RWPE2 (cell line): ENCODE results near the gene SMARCD2.

Source experiments
- ATAC-seq: fragments of 200-7000 bp; cut with Tn5 transposase; 3 replicates; pipeline ENCODE4 v1.9.1; 2021; ENCODE audit warnings: low read depth
- DNase-seq: peaks from one replicate; pipeline ENCODE4 v3.0.0-alpha.2; 2020; ENCODE audit warnings: low spot score
- H3K27ac ChIP-seq: fragments of 450-650 bp; 2 replicates; pipeline ENCODE4 v1.5.1; 2017; ENCODE audit warnings: mild to moderate bottlenecking; ENCODE audit not compliant: poor library complexity, severe bottlenecking
- H3K27me3 ChIP-seq: fragments of 250-450 bp; sonication (Bioruptor Pico); 2 replicates; pipeline ENCODE4 v1.5.1; 2021; ENCODE audit warnings: mild to moderate bottlenecking, moderate library complexity; ENCODE audit not compliant: insufficient read depth, poor library complexity, severe bottlenecking
- H3K36me3 ChIP-seq: fragments of 250-450 bp; sonication (Bioruptor Pico); 2 replicates; pipeline ENCODE4 v1.5.1; 2020; ENCODE audit warnings: low read depth, mild to moderate bottlenecking, moderate library complexity
- H3K4me1 ChIP-seq: fragments of 250-450 bp; sonication (Bioruptor Pico); 2 replicates; pipeline ENCODE4 v1.5.1; 2021; ENCODE audit warnings: mild to moderate bottlenecking, moderate library complexity; ENCODE audit not compliant: insufficient read depth, poor library complexity, severe bottlenecking
- H3K4me3 ChIP-seq: fragments of 250-450 bp; sonication (Bioruptor Pico); 2 replicates; pipeline ENCODE4 v1.5.1; 2021; ENCODE audit warnings: mild to moderate bottlenecking, moderate library complexity; ENCODE audit not compliant: severe bottlenecking
- H3K9me3 ChIP-seq: fragments of 250-450 bp; sonication (Bioruptor Pico); 2 replicates; pipeline ENCODE4 v1.5.1; 2021; ENCODE audit warnings: mild to moderate bottlenecking, moderate library complexity; ENCODE audit not compliant: severe bottlenecking
- TF ChIP-seq, protein P1 (sequence below): fragments of 450-650 bp; IDR thresholded peaks from one replicate; pipeline ENCODE4 v1.5.1; 2017; ENCODE audit warnings: mild to moderate bottlenecking, moderate library complexity; ENCODE audit not compliant: poor library complexity, severe bottlenecking

SMARCD2 gene

DNA sequence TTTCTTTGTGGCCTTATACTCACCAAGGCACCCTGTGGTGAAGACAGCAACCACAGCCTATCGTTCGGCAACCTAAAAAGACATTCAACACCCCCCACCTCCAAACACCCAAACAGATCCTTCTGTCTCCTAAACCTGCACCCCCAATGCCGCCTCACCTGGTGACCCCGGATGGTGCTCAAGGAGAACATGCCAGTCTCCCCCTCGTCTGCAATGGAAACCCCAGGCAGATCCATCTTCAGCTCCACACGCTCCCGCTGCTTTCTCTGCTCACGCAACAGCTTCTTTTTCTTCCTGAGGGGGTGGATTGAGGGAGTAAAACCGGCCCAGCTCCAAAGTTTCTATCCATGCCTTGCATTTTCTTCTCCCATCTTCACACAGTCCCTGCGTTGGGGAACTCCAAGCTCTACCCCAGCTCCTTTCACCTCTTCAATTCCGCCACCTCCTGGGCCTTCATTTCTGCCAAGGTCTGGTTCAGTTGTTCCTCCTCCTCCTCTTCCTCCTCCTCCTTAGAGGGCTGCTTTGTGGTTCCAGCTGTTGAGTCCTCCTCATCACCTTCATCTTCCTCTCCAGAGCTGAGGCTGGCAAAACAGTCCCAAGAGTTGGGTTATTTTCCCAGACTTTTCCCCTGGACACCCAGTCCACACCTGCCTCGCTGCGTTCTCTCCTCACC is 18.7 kb downstream of the SMARCD2 start:
- DNase-seq (no peak), ATAC-seq (no peak)
- Histone ChIP-seq H3K4me1 (peaks cover 6% of the 10 kb centered on the region), H3K4me3 (no peak overlapping the region), H3K36me3 (peaks cover 80% of the 10 kb centered on the region), H3K27ac (no peak overlapping the region), H3K27me3 (no peaks in the 10 kb centered on the region), H3K9me3 (no peaks in the 10 kb centered on the region)
- TF ChIP-seq, protein P1, sequence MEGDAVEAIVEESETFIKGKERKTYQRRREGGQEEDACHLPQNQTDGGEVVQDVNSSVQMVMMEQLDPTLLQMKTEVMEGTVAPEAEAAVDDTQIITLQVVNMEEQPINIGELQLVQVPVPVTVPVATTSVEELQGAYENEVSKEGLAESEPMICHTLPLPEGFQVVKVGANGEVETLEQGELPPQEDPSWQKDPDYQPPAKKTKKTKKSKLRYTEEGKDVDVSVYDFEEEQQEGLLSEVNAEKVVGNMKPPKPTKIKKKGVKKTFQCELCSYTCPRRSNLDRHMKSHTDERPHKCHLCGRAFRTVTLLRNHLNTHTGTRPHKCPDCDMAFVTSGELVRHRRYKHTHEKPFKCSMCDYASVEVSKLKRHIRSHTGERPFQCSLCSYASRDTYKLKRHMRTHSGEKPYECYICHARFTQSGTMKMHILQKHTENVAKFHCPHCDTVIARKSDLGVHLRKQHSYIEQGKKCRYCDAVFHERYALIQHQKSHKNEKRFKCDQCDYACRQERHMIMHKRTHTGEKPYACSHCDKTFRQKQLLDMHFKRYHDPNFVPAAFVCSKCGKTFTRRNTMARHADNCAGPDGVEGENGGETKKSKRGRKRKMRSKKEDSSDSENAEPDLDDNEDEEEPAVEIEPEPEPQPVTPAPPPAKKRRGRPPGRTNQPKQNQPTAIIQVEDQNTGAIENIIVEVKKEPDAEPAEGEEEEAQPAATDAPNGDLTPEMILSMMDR, result no peak

DNA sequence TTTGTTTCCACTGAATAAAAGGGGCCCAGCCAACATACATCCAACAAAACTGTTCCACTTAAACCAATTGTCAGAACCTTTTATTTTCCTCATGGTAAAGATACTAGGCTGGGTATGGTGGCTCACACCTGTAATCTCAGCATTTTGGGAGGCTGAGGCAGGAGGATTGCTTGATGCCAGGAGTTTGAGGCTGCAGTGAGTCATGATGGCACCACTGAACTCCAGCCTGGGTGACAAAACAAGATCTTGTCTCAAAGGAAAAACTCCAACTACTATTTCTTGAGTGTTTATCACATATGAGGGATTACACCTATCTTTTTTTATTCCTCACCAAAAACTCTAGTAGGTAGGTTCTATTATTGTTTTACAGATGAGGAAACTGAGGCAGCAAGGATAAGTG is 19.9 kb downstream of the SMARCD2 start:
- H3K27me3 ChIP-seq, result no peaks in the 10 kb centered on the region
- no peak for DNase-seq
- TF ChIP-seq, protein P1, result no peak
- no peak for ATAC-seq
- H3K27ac ChIP-seq, result no peak overlapping the region
- H3K9me3 ChIP-seq, result no peaks in the 10 kb centered on the region
- peaks cover 84% of the 10 kb centered on the region for H3K36me3 ChIP-seq
- H3K4me3 ChIP-seq, result no peak overlapping the region
- no peaks in the 10 kb centered on the region for H3K4me1 ChIP-seq

DNA sequence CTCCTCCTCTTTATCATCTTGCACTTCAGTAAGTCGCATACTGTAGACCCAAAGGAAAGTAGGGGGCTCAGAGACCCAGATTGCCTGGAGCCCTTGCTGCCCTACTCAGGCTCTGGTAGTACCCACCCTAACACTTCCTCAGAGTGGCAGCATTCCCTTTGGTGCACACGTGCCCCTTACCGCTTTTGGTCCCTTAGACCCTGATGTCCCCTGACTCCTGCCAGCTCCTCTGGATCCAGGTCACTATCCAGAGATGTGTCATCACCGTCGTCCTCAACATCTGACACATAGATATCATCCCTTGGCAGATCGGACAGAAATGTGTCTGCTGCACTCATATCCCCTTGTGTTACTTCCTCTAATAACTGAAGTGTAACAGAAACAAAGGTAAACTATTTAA is 20.7 kb downstream of the SMARCD2 start:
- no peak overlapping the region for H3K4me3 ChIP-seq
- ATAC-seq, result no peak
- no peaks in the 10 kb centered on the region for H3K27me3 ChIP-seq
- TF ChIP-seq, protein P1, result no peak
- H3K9me3 ChIP-seq, result no peaks in the 10 kb centered on the region
- no peak for DNase-seq
- peaks cover 92% of the 10 kb centered on the region for H3K36me3 ChIP-seq
- no peaks in the 10 kb centered on the region for H3K4me1 ChIP-seq
- H3K27ac ChIP-seq, result no peak overlapping the region

DNA sequence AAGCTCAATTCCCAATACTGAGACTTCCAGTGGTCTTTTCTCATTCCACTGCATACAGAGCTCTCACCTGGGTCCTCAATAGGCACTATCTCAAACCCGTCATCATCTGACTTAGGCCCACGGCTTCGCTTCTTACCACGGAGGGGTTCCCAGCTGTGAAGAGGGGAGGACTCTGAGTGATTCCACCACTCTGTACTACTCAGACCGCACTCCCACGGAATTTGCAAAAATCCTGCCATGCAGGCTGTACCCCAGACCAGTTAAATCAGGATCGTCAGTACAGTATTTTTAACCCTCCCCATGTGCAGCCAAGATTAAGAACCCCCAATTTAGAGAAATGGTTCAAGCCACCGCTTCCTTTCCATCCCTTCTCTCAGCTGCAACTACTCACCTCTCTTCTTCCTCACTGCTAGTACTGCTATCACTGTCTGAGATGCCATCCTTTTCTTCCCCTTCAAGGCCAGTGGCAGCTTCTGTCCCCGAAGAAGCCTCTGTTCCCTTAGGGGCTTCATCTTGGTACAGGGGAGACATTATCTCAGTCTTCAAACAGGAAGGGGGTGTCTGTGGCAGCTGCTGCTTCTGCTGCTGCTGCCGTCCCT is 21.4 kb downstream of the SMARCD2 start:
- no peak overlapping the region for H3K4me3 ChIP-seq
- DNase-seq (no peak), ATAC-seq (no peak)
- H3K27me3 ChIP-seq, result no peaks in the 10 kb centered on the region
- H3K27ac ChIP-seq, result no peak overlapping the region
- H3K36me3 ChIP-seq, result peaks cover 97% of the 10 kb centered on the region
- no peaks in the 10 kb centered on the region for H3K4me1 ChIP-seq
- H3K9me3 ChIP-seq, result no peaks in the 10 kb centered on the region
- TF ChIP-seq, protein P1, result no peak
